A673 (cell line): ENCODE results near the gene AURKA. TPM values are rescaled to one million over a fixed set of nuclear protein-coding genes. Genes with fewer than 3 reads are reported as not detected.

Experiments
- BruUV-seq: library from RNA; stranded (reverse); fragments of 400-500 nt; replicated peaks from 2 replicates; lab custom pipeline; 2021; lab: Mats Ljungman, UMichigan
- CTCF ChIA-PET: fragments of 300-600 bp; sonication (Branson Sonifier 250); formaldehyde crosslinking; loops from one replicate; lab custom pipeline; 2022; ENCODE audit warnings: antibody characterized with exemption; lab: Charles Lee
- POLR2A ChIA-PET: fragments of 300-600 bp; sonication (Branson Sonifier 250); formaldehyde crosslinking; loops from one replicate; lab custom pipeline; 2022; ENCODE audit warnings: antibody characterized with exemption; ENCODE audit not compliant: low non-redundant PET; lab: Charles Lee
- DNase-seq: peaks from one replicate; pipeline ENCODE4 v3.0.0-alpha.2; 2015; ENCODE audit warnings: low spot score
- H3K27ac ChIP-seq: fragments of 200-600 bp; sonication (generic); 2 replicates; pipeline ENCODE4 v1.5.1; 2016; ENCODE audit warnings: mixed run types, low read depth, mild to moderate bottlenecking, mixed read lengths, antibody characterized with exemption, low read length; ENCODE audit not compliant: poor library complexity, severe bottlenecking
- H3K27me3 ChIP-seq: fragments of 200-600 bp; sonication (generic); replicated peaks from 2 replicates; pipeline ENCODE4 v1.6.1; 2017; ENCODE audit warnings: mixed run types, low read depth, mild to moderate bottlenecking, mixed read lengths, antibody characterized with exemption, low read length; ENCODE audit not compliant: insufficient read depth, poor library complexity
- H3K36me3 ChIP-seq: fragments of 200-600 bp; sonication (generic); 2 replicates; pipeline ENCODE4 v1.6.1; 2016; ENCODE audit warnings: mixed run types, mild to moderate bottlenecking, mixed read lengths, antibody characterized with exemption, low read length; ENCODE audit not compliant: insufficient read depth, poor library complexity, severe bottlenecking
- H3K4me1 ChIP-seq: fragments of 200-600 bp; sonication (generic); 2 replicates; pipeline ENCODE4 v1.6.1; 2017; ENCODE audit warnings: mixed run types, mild to moderate bottlenecking, mixed read lengths, antibody characterized with exemption, low read length; ENCODE audit not compliant: insufficient read depth, poor library complexity, severe bottlenecking
- H3K4me3 ChIP-seq: fragments of 200-600 bp; sonication (generic); 2 replicates; pipeline ENCODE4 v1.5.1; 2016; ENCODE audit warnings: low read depth, mixed run types, mild to moderate bottlenecking, mixed read lengths, low read length; ENCODE audit not compliant: poor library complexity, severe bottlenecking
- H3K9me3 ChIP-seq: fragments of 200-600 bp; sonication (generic); 2 replicates; pipeline ENCODE4 v1.6.1; 2016; ENCODE audit warnings: mixed run types, low read depth, mild to moderate bottlenecking, mixed read lengths, antibody characterized with exemption, low read length; ENCODE audit not compliant: poor library complexity, severe bottlenecking
- CTCF ChIP-seq: fragments of 300-800, 200-600 bp; sonication (generic); conservative IDR thresholded peaks from 2 replicates; pipeline ENCODE4 v1.5.1; 2017; ENCODE audit warnings: low read depth, mild to moderate bottlenecking, antibody characterized with exemption, low read length, moderate library complexity, mixed read lengths
- EZH2 ChIP-seq: fragments of 200-600 bp; sonication (generic); IDR thresholded peaks from 2 replicates; pipeline ENCODE4 v1.6.1; 2017; ENCODE audit warnings: borderline replicate concordance, low read depth, mild to moderate bottlenecking, mixed read lengths, antibody characterized with exemption, low read length; ENCODE audit not compliant: poor library complexity, severe bottlenecking
- intact Hi-C: fragments of 100-400 bp; cut with micrococcal nuclease; formaldehyde crosslinking; loops from one replicate; pipeline ENCODE4 v1.10.0; 2022; ENCODE audit not compliant: unreplicated experiment
- total RNA-seq: library from RNA; stranded (reverse); gene quantifications from 2 replicates; pipeline ENCODE4 v1.2.3, GENCODE V29; 2021

AURKA gene
- total RNA-seq, 1 experiment from 2014 or later: 105 TPM

DNA sequence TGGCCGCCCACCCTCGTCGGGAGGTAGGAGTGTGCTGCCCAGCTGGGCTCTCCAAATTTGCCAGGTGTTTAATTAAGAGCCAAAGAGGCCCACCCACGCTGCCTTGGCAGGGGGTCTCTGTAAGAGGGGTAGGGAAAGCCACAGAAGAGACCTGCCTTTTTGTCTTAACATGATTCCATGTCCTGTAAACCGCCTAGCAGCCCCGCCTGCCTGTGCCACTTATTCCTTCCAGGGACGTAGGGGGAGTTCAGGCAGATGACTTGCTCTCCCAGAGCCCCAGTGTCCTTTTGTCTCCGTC, 31.2 kb downstream of the AURKA start:
- no peaks in the 10 kb centered on the region for H3K4me1 ChIP-seq
- DNase-seq: no peak
- no peaks in the 10 kb centered on the region for H3K9me3 ChIP-seq
- H3K36me3 ChIP-seq: no peaks in the 10 kb centered on the region
- ChIA-PET POLR2A (no interaction called here), CTCF (no interaction called here)
- no peaks in the 10 kb centered on the region for H3K27me3 ChIP-seq
- BruUV-seq: no TSS peak
- no peak overlapping the region for H3K4me3 ChIP-seq
- no peak overlapping the region for H3K27ac ChIP-seq
- TF ChIP-seq CTCF (no peak), EZH2 (no peak)
- intact Hi-C loops: no loop called here

GRCh38 chr20:56360133-56360907, 31.7 kb downstream of the AURKA start:
- intact Hi-C loops: no loop called here
- no peak for TF ChIP-seq EZH2
- TF ChIP-seq CTCF: no peak
- CTCF ChIA-PET: no interaction called here
- BruUV-seq: no TSS peak
- Histone ChIP-seq H3K27ac (no peak overlapping the region), H3K27me3 (no peaks in the 10 kb centered on the region), H3K36me3 (no peaks in the 10 kb centered on the region), H3K4me1 (no peaks in the 10 kb centered on the region), H3K9me3 (no peaks in the 10 kb centered on the region), H3K4me3 (no peak overlapping the region)
- POLR2A ChIA-PET: no interaction called here
- DNase-seq: no peak

- TF ChIP-seq EZH2 (no peak), CTCF (no peak)
- Histone ChIP-seq H3K36me3 (no peaks in the 10 kb centered on the region), H3K9me3 (no peaks in the 10 kb centered on the region), H3K27me3 (no peaks in the 10 kb centered on the region), H3K4me3 (peak overlapping the region; percentile 77), H3K4me1 (no peaks in the 10 kb centered on the region), H3K27ac (no peak overlapping the region)
- peak; percentile 33 for DNase-seq
- CTCF ChIA-PET: no interaction called here
- BruUV-seq: no TSS peak
- POLR2A ChIA-PET: interaction anchor here (0.5 kb wide), 1 partner anchor 22 kb away, joined by 4 read pairs; no protein-coding TSS in a partner anchor
- intact Hi-C loops: no loop called here
Observed at GRCh38 chr20:56359212-56360132, 32.5 kb downstream of the AURKA start.
